ENCODE results near the gene GRN.

DNA sequence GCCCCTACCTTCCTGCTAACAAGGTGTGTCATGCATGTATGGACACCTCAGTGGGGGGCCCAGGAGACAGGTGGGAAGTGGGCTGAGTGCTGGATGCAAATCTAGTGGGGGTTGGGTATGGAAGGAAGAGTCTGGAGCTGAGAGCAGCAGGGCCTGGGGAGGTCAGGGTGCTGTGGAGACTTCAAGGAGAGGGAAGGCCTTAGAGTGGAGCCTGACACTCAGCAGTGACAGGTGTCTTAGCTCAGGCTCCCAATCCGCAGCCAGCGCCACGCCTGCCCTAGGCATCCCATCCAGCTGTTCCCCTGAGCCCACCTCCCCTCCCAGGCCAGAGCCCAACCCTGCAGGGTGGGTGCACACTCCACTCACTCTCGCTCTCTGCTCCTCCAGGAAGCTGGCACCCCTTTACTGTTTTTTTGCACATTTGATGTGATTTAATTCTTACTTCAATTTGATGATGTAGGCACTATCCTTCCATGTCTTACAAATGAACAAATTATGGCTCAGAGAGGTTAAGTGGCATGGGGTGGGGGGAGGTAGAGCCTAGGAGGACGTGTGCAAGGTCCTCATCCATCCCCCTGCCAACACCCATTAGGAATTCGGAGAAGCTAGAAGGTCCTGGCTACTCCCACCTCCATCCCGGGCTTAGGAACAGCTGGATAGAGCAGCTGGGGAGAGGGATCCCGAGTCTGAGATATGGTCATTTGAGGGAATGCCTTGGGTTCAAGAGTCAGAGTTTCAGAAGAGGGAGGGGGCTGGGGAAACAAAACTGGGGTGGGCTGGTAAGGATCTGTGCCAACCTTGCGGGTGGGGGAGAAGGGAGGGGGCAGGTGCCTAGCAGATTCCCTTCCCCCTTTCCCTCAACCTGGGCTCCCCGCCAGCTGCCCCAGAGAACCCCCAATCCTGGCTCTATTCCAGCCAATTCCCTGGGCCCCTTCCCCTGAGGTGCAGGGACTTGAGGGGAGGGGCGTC is 16.5 kb downstream of the GRN start:
- no peak for TF ChIP-seq POLR2AphosphoS5 (IDR thresholded peaks at IDR 0.05)
- TF ChIP-seq, protein P1, sequence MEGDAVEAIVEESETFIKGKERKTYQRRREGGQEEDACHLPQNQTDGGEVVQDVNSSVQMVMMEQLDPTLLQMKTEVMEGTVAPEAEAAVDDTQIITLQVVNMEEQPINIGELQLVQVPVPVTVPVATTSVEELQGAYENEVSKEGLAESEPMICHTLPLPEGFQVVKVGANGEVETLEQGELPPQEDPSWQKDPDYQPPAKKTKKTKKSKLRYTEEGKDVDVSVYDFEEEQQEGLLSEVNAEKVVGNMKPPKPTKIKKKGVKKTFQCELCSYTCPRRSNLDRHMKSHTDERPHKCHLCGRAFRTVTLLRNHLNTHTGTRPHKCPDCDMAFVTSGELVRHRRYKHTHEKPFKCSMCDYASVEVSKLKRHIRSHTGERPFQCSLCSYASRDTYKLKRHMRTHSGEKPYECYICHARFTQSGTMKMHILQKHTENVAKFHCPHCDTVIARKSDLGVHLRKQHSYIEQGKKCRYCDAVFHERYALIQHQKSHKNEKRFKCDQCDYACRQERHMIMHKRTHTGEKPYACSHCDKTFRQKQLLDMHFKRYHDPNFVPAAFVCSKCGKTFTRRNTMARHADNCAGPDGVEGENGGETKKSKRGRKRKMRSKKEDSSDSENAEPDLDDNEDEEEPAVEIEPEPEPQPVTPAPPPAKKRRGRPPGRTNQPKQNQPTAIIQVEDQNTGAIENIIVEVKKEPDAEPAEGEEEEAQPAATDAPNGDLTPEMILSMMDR (IDR thresholded peaks at IDR 0.05): no peak
- TF ChIP-seq POLR2A (IDR thresholded peaks at IDR 0.05): no peak

All from breast epithelium (tissue), 3 donors.